HL-60 (cell line): Measurements from ENCODE around the gene EHBP1.

ENCODE experiments used
- CTCF ChIP-seq: IDR thresholded peaks from one replicate; pipeline ENCODE4 v1.5.1; 2011; ENCODE audit warnings: low read length, control low read depth, inconsistent platforms; ENCODE audit not compliant: insufficient read depth
- GABPA ChIP-seq: IDR thresholded peaks from 2 replicates; pipeline ENCODE4 v1.6.1; 2012; ENCODE audit warnings: low read depth
- POLR2AphosphoS5 ChIP-seq: IDR thresholded peaks from 2 replicates; pipeline ENCODE4 v1.6.1; 2012; ENCODE audit warnings: low read depth

DNA sequence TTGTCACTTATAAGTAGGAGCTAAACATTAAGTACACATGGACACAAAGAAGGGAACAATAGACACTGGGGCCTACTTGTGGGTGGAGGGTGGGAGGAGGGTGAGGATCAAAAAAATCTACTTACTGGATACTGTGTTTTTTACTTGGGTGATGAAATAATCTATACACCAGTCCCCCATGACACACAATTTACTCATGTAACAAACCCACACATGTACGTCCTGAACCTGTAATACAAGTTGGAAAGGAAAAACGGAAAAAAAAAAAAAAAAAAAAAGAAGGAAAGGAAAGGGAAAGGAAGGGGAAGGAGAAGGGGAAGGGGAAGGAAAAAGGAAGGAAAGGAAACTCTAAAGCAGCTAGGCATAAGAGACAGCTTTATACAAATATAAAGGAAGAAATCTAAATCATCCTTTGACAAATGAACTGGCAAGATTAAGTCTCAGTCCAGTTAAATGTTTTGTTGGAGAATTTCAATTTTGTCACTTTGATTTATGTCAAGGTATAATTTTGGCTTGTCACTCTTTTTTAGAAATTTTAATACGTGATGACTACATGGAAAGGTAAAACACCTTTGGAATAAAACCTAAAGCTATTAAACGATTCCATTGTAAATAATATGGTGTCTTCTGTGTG is 175.8 kb downstream of the EHBP1 start:
- TF ChIP-seq CTCF = no peak
- no peak for TF ChIP-seq POLR2AphosphoS5
- no peak for TF ChIP-seq GABPA
